Activated T-cell treated with anti-CD3 and anti-CD28 coated beads, Interleukin-2, amount 50 U/mL, for 48 hours (primary cell): ENCODE data around the gene ITGB7.
"Not testable (repeated sequence)": the region's sequence is repeated elsewhere in the genome, so short reads cannot be mapped to it uniquely, and the experiment has no call there.

Experiments used
- DNase-seq, 2 experiments: peaks; one replicate each; pipeline ENCODE4 v3.0.0-alpha.2; 2020

The ITGB7 gene

GRCh38 chr12:53176750-53177149 is 30.3 kb downstream of the ITGB7 start:
- DNase-seq: peak in 1 of 2 experiments; percentile 5

- peak; percentile 12 to 15 for DNase-seq
Measured at GRCh38 chr12:53174881-53175491, 32.1 kb downstream of the ITGB7 start.

GRCh38 chr12:53173085-53173715 is 33.9 kb downstream of the ITGB7 start:
- peak in 1 of 2 experiments; percentile 14 for DNase-seq

- peak in 1 of 2 experiments; percentile 5 for DNase-seq
Measured at GRCh38 chr12:53172352-53172751, 34.7 kb downstream of the ITGB7 start.

- DNase-seq: peak in 1 of 2 experiments; percentile 2
Measured at GRCh38 chr12:53171725-53172329, 35.2 kb downstream of the ITGB7 start.

GRCh38 chr12:53170876-53171724 is 36.0 kb downstream of the ITGB7 start:
- peak in 1 of 2 experiments; percentile 10 for DNase-seq

- DNase-seq: peak in 1 of 2 experiments; percentile 10
Measured at GRCh38 chr12:53170215-53170614, 36.8 kb downstream of the ITGB7 start.

GRCh38 chr12:53169644-53170043 is 37.4 kb downstream of the ITGB7 start:
- DNase-seq: peak in 1 of 2 experiments; percentile 8

- no peak for DNase-seq
Measured at GRCh38 chr12:53166837-53167236, 40.2 kb downstream of the ITGB7 start.

- not testable (repeated sequence) for DNase-seq
Measured at GRCh38 chr12:53163008-53163407, 44.0 kb downstream of the ITGB7 start.

GRCh38 chr12:53161119-53161911 is 45.7 kb downstream of the ITGB7 start:
- no peak for DNase-seq

- DNase-seq: no peak
Measured at GRCh38 chr12:53160673-53161072, 46.4 kb downstream of the ITGB7 start.

GRCh38 chr12:53160000-53160399 is 47.1 kb downstream of the ITGB7 start:
- DNase-seq: no peak

GRCh38 chr12:53159195-53159839 is 47.7 kb downstream of the ITGB7 start:
- peak; percentile 96 to 98 for DNase-seq

- no peak for DNase-seq
Measured at GRCh38 chr12:53152390-53152789, 54.7 kb downstream of the ITGB7 start.

GRCh38 chr12:53151039-53151438 is 56.0 kb downstream of the ITGB7 start:
- no peak for DNase-seq

GRCh38 chr12:53147653-53148052 is 59.4 kb downstream of the ITGB7 start:
- no peak for DNase-seq

- DNase-seq: no peak
Measured at GRCh38 chr12:53147181-53147580, 59.9 kb downstream of the ITGB7 start.

- DNase-seq: no peak
Measured at GRCh38 chr12:53145383-53146260, 61.4 kb downstream of the ITGB7 start.

GRCh38 chr12:53143355-53143754 is 63.7 kb downstream of the ITGB7 start:
- no peak for DNase-seq
